Measurements from ENCODE around the gene ANKS1B. TPM values are rescaled to one million over a fixed set of nuclear protein-coding genes. Genes with fewer than 3 reads are reported as not detected.

The ANKS1B gene
- total RNA-seq, 4 donors from 2014 or later, result 4.9 to 15.4 (median 9.4) TPM

GRCh38 chr12:98698603-98699463, 1285.9 kb downstream of the ANKS1B start:
- H3K27ac ChIP-seq, result no peak overlapping the region
- H3K4me3 ChIP-seq, result no peak overlapping the region
- H3K9me3 ChIP-seq, result no peaks in the 10 kb centered on the region
- no peak for TF ChIP-seq POLR2A (IDR thresholded peaks at IDR 0.05)
- peak in 1 of 2 donors; percentile 53 for TF ChIP-seq CTCF (IDR thresholded peaks at IDR 0.05)
- H3K27me3 ChIP-seq, result no peaks in the 10 kb centered on the region
- H3K4me1 ChIP-seq, result no peaks in the 10 kb centered on the region
- peaks cover 26% of the 10 kb centered on the region for H3K36me3 ChIP-seq
- 42% methylated on average over 6 of the region's 6 CpGs for WGBS
- no peak for DNase-seq (ENCODE audit: low spot score in 2 of 2)

- TF ChIP-seq POLR2A (IDR thresholded peaks at IDR 0.05) (no peak), POLR2AphosphoS5 (IDR thresholded peaks at IDR 0.05) (no peak), EP300 (IDR thresholded peaks at IDR 0.05) (no peak), CTCF (IDR thresholded peaks at IDR 0.05) (no peak)
- H3K4me3 ChIP-seq, result no peak overlapping the region
- no peak for DNase-seq (ENCODE audit: low spot score in 2 of 2)
- H3K36me3 ChIP-seq, result peaks cover 30% of the 10 kb centered on the region
- H3K27ac ChIP-seq, result no peak overlapping the region
- 92% methylated on average over 2 of the region's 2 CpGs for WGBS
- H3K27me3 ChIP-seq, result no peaks in the 10 kb centered on the region
- H3K9me3 ChIP-seq, result no peaks in the 10 kb centered on the region
- no peaks in the 10 kb centered on the region for H3K4me1 ChIP-seq
Measured at GRCh38 chr12:98697209-98697608, 1287.5 kb downstream of the ANKS1B start.

DNA sequence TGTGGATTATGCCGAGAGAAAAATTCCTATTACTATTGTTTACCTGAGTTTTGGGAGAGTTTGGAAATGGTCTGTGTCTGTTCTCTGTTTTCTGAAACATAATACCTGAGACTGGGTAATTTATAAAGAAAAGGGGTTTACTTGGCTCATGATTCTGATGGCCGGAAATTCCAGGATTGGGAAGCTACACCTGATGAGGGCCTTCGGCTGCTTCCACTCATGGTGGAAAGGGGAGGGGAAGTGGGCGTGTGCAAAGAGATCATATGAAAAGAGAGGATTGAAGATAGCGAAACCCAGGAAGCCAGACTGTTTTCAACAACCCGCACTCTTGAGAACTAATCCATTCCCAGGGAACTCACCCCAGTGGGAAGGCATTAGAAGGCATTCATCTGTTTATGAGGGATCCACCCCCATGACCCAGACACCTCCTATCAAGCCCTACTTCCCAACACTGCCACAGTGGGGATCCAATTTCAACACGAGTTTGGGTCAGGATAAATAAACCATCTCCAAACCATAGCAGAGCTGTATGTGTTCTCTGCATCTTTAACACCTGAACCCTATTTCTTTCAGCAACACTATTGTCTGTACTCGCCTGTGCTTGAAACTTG, 1288.6 kb downstream of the ANKS1B start:
- whole genome bisulfite sequencing, result 86% methylated on average over 8 of the region's 8 CpGs
- peaks cover 30% of the 10 kb centered on the region for H3K36me3 ChIP-seq

GRCh38 chr12:98691351-98691750, 1293.4 kb downstream of the ANKS1B start:
- DNase-seq (ENCODE audit: low spot score in 2 of 2), result no peak
- no peaks in the 10 kb centered on the region for H3K27me3 ChIP-seq
- no peaks in the 10 kb centered on the region for H3K9me3 ChIP-seq
- TF ChIP-seq POLR2A (IDR thresholded peaks at IDR 0.05), result no peak
- TF ChIP-seq CTCF (IDR thresholded peaks at IDR 0.05), result no peak
- no peak for TF ChIP-seq POLR2AphosphoS5 (IDR thresholded peaks at IDR 0.05)
- TF ChIP-seq EP300 (IDR thresholded peaks at IDR 0.05), result no peak
- no peaks in the 10 kb centered on the region for H3K4me1 ChIP-seq
- peaks cover 53% of the 10 kb centered on the region for H3K36me3 ChIP-seq
- H3K4me3 ChIP-seq, result no peak overlapping the region
- H3K27ac ChIP-seq, result no peak overlapping the region

More for the DNA sequence above, 1288.6 kb downstream of the ANKS1B start:
- no peaks in the 10 kb centered on the region for H3K4me1 ChIP-seq
- no peak overlapping the region for H3K4me3 ChIP-seq
- no peaks in the 10 kb centered on the region for H3K27me3 ChIP-seq
- no peaks in the 10 kb centered on the region for H3K9me3 ChIP-seq
- DNase-seq (ENCODE audit: low spot score in 2 of 2), result no peak
- no peak for TF ChIP-seq POLR2AphosphoS5 (IDR thresholded peaks at IDR 0.05)
- TF ChIP-seq EP300 (IDR thresholded peaks at IDR 0.05), result no peak
- no peak for TF ChIP-seq CTCF (IDR thresholded peaks at IDR 0.05)
- TF ChIP-seq POLR2A (IDR thresholded peaks at IDR 0.05), result no peak
- no peak overlapping the region for H3K27ac ChIP-seq

- TF ChIP-seq POLR2AphosphoS5 (IDR thresholded peaks at IDR 0.05) (no peak), EP300 (IDR thresholded peaks at IDR 0.05) (no peak), CTCF (IDR thresholded peaks at IDR 0.05) (no peak), POLR2A (IDR thresholded peaks at IDR 0.05) (no peak)
- 78% methylated on average over 2 of the region's 2 CpGs for WGBS
- H3K4me1 ChIP-seq, result no peaks in the 10 kb centered on the region
- no peak overlapping the region for H3K27ac ChIP-seq
- no peak overlapping the region for H3K4me3 ChIP-seq
- H3K9me3 ChIP-seq, result no peaks in the 10 kb centered on the region
- peaks cover 77% of the 10 kb centered on the region for H3K36me3 ChIP-seq
- no peak for DNase-seq (ENCODE audit: low spot score in 2 of 2)
- no peaks in the 10 kb centered on the region for H3K27me3 ChIP-seq
Measured at GRCh38 chr12:98686603-98687002, 1298.1 kb downstream of the ANKS1B start.

All from suprapubic skin (tissue), 4 donors.